Kidney epithelial cell (primary cell): Measurements from ENCODE around the gene IZUMO4. TPM values are rescaled to one million over a fixed set of nuclear protein-coding genes. Genes with fewer than 3 reads are reported as not detected.

ENCODE experiments used
- DNase-seq: peaks from one replicate; pipeline ENCODE4 v3.0.0-alpha.2; 2010; ENCODE audit warnings: low read depth
- H3K27me3 ChIP-seq: 2 replicates; pipeline ENCODE4 v1.6.0; 2011; ENCODE audit warnings: low read length; ENCODE audit not compliant: control insufficient read depth, insufficient read depth
- H3K36me3 ChIP-seq: 2 replicates; pipeline ENCODE4 v1.5.1; 2011; ENCODE audit warnings: low read length; ENCODE audit not compliant: control insufficient read depth, insufficient read depth
- H3K4me3 ChIP-seq: 2 replicates; pipeline ENCODE4 v1.5.1; 2011; ENCODE audit warnings: low read depth, mild to moderate bottlenecking, control low read depth, low read length
- total RNA-seq: library from RNA; depleted of rRNA; stranded (reverse); fragments of >200 nt; gene quantifications from 2 replicates; pipeline ENCODE4 v1.2.3, GENCODE V29; 2015
- TF ChIP-seq, protein P1 (sequence below): IDR thresholded peaks from 2 replicates; pipeline ENCODE4 v1.5.1; 2011; ENCODE audit warnings: mild to moderate bottlenecking, moderate library complexity, low read length, control low read depth, inconsistent platforms; ENCODE audit not compliant: insufficient read depth, poor library complexity, severe bottlenecking

IZUMO4 gene
- total RNA-seq, 1 donor from 2014 or later = 3.8 TPM

DNA sequence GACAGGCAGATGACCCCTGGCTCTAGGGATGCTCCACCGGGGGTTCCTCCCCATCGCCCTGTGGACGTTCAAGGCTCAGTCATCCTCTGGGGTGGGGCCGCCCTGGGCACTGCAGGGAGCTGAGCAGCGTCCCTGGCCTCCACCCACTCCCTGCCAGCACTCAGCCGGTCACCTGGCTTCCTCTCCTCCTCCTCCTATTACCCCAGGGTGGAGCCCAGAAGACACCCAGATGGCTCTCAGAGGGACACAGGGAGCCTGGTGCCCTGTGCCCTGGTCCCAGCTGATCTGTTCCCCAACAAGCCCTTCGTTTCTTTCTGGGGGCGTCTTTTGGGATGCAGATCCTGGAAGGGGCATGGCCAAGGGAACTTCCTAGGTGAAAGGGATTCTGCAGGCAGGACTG is 42.0 kb upstream of the IZUMO4 start:
- Histone ChIP-seq H3K4me3 (no peak overlapping the region), H3K27me3 (no peaks in the 10 kb centered on the region), H3K36me3 (no peaks in the 10 kb centered on the region)
- TF ChIP-seq, protein P1, sequence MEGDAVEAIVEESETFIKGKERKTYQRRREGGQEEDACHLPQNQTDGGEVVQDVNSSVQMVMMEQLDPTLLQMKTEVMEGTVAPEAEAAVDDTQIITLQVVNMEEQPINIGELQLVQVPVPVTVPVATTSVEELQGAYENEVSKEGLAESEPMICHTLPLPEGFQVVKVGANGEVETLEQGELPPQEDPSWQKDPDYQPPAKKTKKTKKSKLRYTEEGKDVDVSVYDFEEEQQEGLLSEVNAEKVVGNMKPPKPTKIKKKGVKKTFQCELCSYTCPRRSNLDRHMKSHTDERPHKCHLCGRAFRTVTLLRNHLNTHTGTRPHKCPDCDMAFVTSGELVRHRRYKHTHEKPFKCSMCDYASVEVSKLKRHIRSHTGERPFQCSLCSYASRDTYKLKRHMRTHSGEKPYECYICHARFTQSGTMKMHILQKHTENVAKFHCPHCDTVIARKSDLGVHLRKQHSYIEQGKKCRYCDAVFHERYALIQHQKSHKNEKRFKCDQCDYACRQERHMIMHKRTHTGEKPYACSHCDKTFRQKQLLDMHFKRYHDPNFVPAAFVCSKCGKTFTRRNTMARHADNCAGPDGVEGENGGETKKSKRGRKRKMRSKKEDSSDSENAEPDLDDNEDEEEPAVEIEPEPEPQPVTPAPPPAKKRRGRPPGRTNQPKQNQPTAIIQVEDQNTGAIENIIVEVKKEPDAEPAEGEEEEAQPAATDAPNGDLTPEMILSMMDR = no peak
- no peak for DNase-seq

DNA sequence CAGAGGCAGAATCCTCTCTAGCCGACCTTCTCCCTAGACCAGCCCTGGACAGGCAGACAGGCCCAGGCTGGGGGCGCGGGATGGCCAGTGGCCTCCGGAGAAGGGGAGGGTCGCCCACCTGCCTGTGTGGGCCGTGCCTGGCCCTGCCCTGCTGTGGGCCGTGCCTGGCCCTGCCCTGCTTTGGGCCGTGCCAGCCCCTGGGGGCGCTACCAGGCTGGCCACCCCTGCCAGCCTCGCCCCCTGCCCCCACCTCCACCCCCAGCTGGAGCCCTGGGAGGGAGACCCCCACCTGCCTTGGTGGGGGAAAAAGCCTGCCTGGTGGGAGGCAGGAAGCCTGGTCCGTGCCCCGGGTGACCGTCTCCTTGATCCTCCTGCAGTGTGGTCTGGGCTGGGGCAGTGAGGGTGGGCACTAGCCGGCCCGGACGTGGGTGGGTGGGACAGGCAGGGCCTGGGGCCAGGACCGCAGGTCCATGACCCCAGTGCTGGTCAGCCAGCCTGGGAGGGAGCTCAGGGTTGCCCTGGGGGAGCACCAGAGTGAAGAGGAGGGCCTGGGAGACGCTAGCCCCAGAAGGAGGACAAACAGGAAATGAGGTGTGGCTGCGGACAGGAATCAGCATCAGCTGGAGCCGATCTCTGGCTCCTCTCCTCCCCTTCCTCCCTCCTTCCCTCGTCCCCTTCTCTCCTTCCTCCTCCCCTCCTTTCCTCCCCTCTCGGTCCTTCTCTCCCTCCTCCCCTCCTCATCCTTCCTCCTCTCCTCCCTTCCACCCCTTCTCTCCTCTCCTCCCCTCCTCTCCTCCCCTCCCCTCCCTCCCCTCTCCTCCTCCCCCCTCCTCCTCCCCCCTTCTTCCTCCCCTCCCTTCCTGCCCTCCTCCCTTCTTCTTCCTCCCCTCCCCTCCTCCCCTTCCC is 40.5 kb upstream of the IZUMO4 start:
- Histone ChIP-seq H3K36me3 (no peaks in the 10 kb centered on the region), H3K27me3 (no peaks in the 10 kb centered on the region), H3K4me3 (peak overlapping the region; percentile 6)
- DNase-seq = no peak
- TF ChIP-seq, protein P1 = peak; percentile 16

DNA sequence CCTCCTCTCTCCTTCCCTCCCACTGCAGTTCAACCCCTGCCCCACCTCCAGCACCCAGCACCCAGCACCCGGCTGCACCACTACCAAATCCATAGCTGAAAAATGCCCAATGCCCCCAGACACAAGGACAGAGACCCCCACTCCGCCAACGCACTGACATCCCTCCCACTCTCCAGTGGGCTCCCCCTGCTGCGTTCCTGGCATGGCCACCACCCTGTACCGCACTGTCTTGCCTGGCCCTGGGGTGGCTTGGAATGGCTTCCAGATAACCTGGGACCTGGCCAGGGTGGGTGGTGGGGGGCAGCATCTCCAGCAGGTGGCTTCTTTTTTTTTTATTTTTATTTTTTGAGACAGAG is 39.9 kb upstream of the IZUMO4 start:
- H3K36me3 ChIP-seq = no peaks in the 10 kb centered on the region
- no peaks in the 10 kb centered on the region for H3K27me3 ChIP-seq
- no peak overlapping the region for H3K4me3 ChIP-seq
- no peak for DNase-seq
- TF ChIP-seq, protein P1 = no peak

DNA sequence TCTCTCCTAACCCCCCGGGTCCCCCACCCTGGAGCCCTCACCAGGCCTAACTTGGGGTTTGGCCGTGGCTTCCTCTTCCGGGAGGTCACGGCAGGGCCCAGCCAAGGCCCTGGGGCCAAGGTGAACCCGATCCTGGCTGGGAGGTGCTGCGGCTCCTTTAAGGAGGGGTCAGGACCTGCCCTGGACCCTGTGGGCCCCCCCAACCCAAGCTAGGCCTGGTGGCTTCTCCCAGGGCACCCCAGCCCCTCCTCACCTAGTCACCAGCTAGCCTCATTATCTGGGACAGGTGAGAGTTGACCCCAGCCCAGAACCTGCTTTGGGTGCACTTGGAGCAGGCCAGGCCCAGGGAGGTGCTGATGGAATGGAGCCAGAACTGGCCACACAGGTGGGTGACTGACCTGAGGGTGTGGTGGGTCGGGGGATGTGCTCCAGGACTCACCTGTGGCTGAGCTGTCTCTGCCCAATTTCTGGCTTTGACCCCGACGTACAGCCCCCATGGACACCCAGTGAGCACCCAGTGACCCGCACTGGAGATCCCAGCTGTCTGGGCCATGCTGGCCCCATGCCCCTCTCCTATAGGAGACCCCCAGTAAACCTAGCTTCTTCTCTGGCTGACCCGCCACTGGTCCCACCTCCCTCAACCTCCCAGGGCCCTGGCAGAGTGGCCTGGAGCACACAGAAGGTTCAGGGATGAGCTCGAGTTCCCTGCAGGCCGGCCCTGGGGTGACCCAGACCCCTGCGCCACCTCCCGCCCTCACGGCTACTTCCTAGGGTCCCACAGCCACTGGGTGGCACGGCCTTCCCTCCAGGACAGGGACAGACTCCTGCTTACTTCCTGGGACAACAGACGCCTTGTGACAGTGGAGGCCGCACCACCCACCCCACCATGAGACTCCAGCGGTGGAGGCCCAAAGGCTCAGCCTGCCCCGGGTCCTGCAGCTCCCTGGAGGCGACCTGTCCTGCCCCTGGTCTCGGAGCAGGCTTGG is 38.9 kb upstream of the IZUMO4 start:
- TF ChIP-seq, protein P1 = no peak
- no peak for DNase-seq
- H3K4me3 ChIP-seq = no peak overlapping the region
- no peaks in the 10 kb centered on the region for H3K36me3 ChIP-seq
- no peaks in the 10 kb centered on the region for H3K27me3 ChIP-seq

DNA sequence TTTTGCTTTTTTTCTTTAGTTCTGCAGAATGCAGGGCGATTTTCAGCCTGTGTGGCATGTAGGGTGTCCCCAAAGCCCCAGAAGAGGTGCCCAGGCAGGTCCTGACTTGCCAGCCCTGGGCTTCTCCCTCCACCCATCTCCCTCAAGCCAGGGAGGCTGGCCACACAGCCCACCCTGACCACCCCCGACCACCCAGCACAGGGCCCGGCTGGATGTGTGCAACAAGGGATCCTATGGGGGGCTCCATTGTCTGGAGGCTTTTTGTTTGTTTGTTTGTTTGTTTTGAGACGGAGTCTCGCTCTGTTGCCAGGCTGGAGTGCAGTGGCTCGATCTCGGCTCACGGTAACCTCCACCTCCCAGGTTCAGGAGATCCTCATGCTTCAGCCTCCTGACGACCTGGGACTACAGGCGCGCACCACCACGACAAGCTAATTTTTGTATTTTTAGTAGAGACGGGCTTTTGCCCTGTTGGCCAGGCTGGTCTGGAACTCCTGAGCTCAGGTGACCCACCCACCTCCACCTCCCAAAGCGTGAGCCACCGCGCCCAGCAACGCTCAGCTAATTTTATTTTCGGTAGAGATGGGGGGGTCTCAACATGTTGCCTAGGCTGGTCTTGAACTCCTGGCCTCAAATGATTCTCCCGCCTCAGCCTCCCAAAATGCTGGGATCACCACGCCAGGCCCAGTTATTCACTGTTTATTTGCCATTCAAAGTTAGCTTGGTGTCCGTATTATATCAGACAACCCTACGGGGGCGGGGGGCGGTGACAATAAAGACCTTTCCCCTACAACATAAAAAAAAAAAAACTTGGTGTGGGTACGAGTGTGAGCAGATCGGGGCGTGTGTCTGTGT is 37.9 kb upstream of the IZUMO4 start:
- no peaks in the 10 kb centered on the region for H3K27me3 ChIP-seq
- no peak overlapping the region for H3K4me3 ChIP-seq
- TF ChIP-seq, protein P1 = no peak
- DNase-seq = no peak
- no peaks in the 10 kb centered on the region for H3K36me3 ChIP-seq
